Inferior parietal cortex (tissue), 1 donor: Measurements from ENCODE around the gene SSR2.

Source experiments
- DNase-seq: peaks from one replicate; pipeline ENCODE4 v3.0.0-alpha.2; 2016; ENCODE audit errors: extremely low spot score

Gene SSR2

DNA sequence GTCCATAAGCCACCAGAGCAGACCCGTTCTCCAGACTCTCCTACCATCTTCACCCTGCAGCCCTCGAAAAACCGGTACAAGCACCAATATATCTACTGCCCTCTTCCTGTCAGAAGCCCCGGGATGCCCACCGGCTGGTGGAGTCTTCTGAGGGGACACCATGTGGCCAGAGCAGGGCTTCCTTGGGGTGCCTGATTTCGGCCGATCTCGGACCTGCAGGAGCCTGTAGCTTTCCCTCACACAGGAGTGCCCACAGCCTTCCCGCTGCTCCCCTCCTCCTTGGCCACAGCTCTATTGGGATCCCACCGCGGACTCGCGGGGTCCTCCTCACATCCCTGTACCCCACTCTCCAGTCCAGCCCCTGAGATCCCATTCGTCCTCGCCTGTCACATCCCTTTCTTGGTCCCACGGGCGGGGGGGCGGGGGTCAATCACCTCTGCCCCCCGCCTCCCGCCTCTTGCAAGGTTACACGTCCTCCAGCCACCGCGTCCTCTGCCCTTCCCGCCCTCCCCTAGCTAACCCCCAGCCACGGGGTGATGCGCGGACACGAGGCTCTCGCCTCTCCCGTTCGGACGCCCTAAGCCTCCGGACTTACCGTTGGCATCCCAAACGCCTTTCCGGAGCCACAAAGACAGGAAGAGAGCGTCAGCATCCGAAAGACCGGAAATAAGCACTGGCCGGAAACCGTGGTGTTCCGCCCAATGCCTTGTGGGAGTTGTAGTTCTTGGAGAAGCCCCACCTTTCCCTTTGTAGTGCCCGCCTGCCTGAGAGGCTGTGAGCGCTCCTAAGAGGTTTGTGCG is at the start of gene SSR2:
TSS of gene SSR2 (minus strand) at position 659 of the 800 bp plus-strand sequence. CDS start 784 bp downstream, outside the sequence.
- DNase-seq: peak; percentile 99

DNA sequence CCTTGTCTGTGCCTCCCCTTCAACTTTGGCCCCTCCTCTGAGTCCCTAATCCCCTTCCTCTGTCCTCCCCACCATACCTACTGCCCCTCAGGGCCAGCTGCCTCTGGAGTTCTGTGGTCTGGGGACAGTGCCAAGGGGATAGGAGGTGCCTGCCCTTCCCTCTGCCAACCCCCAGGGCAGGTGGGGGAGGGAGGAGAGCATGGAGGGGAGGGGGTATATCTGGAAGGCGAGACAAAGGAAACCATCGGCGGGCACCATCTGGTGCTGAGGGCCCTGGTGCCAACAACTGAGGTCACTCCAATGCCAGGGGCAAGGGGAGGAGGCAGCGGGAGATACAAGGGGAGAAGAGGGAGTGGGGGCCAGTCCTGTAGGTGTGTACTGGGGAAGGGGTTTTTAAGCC is 49.8 kb upstream of the SSR2 start:
- no peak for DNase-seq

DNA sequence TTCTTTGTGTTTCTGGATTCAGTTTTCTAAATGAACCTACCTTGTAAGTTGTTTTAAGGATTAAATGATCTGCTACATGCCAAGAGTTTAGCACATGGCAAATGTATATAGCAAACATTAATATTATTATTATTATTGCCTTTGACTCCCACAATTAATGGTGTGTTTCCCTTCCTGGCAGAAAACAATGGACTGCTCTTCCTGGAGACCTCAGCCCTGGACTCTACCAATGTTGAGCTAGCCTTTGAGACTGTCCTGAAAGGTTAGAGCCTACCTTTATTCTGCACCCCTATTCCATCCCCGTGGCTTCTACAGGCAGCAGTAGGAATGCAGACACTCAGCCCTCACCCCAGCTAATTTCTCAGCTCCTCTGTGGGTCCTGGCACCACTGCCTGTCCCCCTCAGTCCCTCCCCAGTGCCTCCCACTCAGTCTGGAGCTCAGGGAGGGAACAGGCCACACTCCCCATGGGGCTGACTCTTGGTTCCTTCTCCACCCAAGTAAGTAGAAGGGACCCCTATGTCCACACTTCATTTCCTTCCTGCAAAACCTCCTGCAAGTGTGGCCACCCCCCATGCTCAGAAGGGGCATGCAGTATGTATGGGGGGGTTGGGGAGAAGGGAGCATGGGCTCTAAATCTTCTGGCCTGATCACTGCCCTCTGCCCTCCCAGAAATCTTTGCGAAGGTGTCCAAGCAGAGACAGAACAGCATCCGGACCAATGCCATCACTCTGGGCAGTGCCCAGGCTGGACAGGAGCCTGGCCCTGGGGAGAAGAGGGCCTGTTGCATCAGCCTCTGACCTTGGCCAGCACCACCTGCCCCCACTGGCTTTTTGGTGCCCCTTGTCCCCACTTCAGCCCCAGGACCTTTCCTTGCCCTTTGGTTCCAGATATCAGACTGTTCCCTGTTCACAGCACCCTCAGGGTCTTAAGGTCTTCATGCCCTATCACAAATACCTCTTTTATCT is 49.0 kb upstream of the SSR2 start:
- DNase-seq: no peak

DNA sequence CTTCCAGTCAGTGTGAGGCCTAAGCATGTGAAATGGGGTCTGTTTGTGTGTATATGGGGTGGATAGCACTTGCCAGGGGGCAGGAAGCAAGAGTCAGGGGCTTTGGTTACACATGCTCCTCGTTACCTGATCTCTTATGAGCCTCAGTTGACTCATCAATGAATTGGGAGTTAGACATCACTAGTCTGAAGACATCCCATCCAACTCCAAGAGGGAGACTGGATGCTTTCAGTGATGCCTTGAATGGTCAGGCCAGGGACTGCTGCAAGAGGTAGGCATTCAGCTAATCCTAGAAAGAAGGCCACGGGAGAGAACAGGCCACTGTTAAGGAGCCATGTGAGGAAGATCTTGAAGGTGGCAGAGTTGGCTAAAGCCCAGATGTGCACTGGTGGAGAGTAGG is 46.5 kb upstream of the SSR2 start:
- no peak for DNase-seq

DNA sequence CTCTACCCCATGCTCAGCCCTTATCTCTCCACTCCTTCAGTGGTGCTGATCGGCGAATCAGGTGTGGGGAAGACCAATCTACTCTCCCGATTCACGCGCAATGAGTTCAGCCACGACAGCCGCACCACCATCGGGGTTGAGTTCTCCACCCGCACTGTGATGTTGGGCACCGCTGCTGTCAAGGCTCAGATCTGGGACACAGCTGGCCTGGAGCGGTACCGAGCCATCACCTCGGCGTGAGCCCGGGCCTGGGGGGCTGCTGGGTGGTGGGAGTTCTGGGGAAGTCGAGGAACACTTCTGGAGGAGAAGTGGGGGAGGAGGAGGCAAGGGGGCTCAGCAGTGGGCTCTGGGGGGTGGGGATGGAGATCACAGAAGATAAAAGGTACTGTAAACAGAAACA is 45.1 kb upstream of the SSR2 start:
- no peak for DNase-seq

DNA sequence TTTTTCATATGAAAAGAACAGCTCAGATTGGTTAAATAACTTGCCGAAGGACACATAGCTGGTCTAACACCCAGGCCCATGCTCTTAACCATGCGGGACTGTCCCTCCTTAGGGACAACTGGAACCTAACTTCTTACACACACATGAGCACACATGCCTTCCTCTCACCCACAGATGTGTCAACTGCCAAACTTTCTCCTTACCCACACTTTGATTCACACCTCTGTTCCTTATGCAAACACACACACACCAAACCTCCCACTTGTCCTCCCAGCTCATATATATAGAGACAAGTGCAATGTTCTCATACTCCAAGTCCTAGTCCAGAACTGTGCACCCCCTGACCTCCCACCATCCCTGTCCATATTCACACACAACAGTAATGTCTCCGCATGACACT is 44.5 kb upstream of the SSR2 start:
- DNase-seq: no peak

DNA sequence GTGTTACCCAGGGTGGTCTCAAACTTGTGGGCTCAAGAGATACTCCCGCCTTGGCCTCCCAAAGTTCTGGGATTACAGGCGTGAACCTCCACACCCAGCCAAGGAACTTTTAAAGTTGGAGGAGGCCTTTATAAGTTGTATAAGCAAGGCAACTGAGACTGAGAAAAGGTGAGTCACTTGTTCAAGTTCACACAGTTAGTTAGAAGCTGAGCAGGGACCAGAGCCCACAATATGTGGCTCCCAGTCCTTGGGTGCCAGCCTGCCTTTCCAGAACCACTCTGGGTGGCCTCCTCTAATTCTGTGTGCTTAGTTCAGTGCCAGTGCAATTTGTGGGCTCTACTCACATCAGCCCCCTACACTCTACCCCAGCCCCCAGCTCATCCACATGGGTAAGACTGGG is 43.9 kb upstream of the SSR2 start:
- no peak for DNase-seq

DNA sequence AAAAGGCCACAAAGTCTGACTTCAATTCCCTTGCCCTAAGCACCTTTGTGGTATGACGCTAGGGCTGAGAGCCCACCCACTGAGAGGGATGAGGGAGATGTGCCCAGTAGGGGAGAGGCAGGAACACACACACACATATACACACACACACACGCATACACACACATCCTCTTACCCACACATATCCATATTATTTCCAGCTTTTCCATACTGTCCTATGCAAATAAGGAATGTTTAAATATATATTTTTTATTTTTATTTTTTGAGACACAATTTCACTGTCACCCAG is 43.2 kb upstream of the SSR2 start:
- no peak for DNase-seq

DNA sequence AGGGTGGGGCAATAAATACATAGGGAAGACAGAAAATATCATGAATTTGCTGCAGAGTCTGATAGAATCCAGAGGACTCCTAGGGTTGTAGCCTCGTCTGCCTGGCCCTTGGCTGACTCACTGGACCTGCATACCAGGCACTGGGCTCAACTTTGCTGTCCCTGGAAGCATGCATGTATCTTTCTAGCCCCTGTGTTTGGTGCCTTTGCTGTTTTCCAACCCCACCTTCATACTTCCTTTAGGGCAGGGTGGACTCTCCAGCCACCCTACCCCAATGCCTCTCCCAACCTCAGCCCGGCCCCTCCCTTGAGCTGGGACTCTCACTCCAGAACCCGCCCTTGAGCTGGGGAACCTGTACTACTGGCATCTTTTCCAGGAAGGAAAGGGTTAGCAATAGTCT is 41.4 kb upstream of the SSR2 start:
- no peak for DNase-seq

DNA sequence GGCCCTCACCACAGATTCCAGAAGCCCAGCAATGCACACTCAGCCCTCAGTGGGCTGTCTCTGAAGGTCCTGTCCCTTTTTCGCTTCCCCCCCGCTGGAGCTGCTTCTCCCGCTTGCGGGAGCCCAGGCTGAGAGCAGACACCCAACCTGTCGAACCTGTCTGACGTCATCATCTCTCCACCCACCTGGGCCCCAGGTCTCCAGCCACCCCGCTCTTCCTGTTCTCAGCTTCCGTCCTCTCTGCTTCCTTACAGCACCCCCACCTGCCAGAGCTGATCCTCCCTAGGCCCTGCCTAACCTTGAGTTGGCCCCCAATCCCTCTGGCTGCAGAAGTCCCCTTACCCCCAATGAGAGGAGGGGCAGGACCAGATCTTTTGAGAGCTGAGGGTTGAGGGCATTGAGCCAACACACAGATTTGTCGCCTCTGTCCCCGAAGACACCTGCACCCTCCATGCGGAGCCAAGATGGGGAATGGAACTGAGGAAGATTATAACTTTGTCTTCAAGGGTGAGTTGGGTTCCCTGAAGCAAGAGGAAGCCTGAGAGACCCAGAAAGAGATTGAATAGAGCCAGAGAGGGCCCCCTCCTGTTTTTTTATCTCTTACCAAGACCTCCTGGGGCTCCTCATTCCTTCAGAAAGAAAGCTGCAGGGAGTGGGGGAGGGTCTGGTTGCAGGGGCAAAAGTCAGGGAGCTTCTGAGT is 40.3 kb upstream of the SSR2 start, which contains the start of gene RAB25:
TSS of gene RAB25 (plus strand) at position 224 of the 700 bp plus-strand sequence. CDS start at position 465, 241 bp downstream.
- DNase-seq: no peak

DNA sequence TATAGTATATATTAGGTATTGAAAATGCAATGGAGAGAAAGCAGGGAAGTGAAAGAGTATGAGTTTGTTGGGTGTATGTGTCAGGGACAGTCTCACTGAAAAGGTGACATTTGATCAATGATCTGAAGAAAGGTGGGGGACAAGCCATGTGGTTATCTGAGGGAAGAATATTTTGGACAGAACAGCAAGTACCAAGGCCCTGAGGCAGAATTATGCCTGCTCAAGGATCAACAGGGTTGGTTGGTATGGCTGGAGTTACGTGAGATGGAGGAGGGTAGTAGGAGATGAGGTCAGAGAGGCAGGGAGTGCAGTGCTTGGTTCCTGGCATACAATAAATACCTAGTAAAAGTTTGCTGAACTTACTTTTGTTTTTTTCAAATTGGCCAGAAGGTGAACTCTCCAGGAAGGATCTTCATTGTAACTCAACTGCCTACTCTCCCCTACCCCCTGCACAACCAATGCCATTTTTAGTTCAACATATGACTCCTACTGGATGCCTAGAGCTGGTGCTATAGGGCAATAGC is 35.6 kb upstream of the SSR2 start:
- DNase-seq: no peak

DNA sequence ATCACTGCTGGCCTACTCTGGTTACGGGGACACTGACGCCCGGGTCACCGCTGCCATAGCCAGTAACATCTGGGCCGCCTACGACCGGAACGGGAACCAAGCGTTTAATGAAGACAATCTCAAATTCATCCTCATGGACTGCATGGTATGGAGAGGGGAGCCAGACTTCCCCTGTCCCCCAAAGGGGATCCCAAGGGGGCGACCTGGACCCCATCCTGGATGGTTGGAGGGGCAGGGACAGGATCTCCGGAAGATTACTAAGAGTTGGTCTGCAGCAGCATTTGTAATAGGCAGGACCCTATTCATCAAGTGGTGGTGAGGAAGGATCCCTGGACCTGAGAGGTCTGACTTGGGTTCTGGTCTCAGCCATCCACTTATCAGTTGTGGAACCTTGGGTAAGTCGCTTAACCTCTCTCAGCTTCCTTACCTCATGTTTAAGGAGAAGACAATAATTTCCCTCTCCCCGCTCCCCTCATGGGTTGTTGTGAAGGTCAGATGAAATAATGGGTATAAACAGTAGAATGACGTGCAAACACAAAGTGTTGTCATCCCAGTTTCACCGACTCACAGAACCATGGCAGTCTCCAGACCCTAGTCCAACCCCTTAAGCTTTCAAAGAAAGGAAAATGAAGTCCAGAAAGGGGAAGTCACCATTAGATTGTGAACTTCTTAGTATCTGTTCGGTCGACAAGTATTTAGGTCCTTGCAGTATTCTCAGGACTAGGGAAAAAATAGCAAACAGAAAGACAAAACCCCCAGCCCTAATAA is 34.7 kb upstream of the SSR2 start:
- no peak for DNase-seq

DNA sequence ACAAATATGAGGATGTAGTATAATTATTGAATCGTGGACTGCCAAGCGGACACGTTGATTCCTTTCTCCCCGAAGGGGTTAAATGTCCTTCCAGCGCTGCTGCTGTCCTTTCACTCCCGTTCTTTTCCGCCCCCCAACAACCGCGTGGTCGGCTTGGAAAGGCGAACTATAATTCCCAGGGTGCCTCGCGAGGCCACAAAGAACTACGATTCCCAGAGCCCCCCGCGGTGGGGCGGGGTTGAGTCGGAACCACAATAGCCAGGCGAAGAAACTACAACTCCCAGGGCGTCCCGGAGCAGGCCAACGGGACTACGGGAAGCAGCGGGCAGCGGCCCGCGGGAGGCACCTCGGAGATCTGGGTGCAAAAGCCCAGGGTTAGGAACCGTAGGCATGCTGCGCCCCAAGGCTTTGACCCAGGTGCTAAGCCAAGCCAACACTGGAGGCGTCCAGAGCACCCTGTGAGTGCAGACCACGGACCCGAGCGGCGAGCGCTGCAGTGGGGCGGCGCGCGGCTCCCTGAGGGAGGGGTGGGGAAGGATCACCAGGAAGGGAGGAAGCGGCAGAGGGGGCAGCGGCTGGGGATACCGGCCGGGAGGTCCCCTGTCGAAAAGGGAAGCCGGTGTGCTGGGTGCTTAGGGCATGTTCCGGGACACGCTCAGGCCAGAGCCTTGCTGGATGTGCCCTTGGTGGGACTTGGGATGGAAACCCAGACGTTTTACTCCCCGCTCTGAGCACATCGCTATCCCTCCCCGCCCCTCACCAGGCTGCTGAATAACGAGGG is 33.9 kb upstream of the SSR2 start, which contains the start of gene LAMTOR2:
TSS of gene LAMTOR2 (plus strand) at position 283 of the 781 bp plus-strand sequence. CDS start at position 391, 108 bp downstream.
- peak; percentile 99 for DNase-seq

DNA sequence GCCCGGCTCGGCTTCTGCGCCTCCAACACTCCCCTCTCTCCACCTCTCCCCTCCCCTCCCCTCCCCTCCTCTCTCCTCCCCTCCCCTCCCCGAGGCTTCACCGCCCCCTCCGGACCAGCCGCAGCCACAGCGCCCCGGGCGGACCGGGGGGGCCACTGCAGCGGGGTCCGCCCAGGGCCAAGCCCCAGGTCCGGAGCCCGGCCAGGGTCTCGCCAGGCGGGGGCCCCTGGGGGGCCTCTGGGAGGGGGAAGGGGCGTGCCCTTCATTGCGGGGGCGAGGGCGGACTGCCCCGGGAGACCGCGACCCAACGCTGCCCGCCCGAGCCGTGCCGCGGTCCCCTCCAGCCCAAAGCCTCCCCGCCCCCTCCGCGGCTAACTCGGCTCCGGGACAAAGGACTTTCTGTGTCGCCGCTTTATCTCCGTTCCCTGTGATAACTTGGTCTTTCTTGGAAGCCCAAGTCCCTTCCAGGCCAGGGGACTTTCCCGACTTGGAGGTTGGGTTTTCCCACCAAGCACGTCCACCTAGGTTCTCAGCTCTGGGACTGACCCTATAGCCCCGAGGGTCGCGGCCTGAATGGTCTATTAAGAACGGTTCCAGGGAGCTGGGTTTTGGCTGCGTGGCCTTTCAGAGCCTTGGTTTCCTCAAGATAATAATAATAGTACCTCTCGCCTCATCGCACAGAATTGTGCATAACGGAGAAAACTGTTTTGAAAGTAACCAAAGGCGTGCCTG is 33.2 kb upstream of the SSR2 start, which contains the start of gene UBQLN4:
TSS of gene UBQLN4 (minus strand) at position 31 of the 732 bp plus-strand sequence. CDS start 97 bp downstream, outside the sequence.
- DNase-seq: peak; percentile 73

DNA sequence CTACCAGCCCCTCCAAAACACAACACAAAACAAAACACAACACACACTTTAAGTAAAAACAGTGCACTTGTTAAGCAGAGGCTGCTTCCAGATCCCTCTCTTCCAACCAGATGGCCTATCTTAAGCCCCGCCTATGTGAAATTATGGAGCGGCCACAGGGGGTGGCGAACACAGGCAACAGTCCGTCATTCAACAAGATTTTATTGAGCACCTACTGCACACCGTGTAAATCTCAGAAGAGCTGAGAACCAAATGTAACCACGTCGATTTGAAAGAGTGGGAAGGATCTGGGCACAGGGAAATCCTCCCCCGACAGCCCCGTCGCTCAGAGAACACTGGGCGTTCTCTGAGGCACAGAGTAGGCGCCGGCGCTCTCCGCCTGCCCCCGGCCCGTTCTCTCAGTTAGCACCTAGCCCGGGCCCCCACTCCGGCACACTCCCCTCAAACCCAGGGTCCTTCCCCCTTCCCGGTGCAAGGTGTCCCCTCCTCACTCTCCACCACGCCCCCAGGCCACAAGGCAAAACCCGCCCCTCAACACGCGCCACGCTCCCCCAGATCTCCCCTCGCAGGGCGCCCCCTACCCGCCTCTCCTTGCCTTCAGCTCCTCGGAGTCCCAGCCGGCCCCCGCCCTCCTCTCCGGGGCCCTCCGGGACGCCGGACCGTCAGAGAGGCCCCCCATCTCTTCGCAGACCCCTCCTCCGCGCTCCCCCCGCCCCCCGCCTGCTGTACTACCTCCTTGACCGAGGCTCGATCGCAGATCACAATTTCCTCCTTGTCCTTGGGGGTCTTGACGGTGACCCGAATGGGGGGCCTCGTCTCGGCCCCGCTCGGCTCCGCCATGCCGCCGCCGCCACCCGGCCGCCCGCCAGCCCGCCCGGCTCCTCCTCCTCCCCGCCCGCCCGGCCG is 32.4 kb upstream of the SSR2 start:
- no peak for DNase-seq

DNA sequence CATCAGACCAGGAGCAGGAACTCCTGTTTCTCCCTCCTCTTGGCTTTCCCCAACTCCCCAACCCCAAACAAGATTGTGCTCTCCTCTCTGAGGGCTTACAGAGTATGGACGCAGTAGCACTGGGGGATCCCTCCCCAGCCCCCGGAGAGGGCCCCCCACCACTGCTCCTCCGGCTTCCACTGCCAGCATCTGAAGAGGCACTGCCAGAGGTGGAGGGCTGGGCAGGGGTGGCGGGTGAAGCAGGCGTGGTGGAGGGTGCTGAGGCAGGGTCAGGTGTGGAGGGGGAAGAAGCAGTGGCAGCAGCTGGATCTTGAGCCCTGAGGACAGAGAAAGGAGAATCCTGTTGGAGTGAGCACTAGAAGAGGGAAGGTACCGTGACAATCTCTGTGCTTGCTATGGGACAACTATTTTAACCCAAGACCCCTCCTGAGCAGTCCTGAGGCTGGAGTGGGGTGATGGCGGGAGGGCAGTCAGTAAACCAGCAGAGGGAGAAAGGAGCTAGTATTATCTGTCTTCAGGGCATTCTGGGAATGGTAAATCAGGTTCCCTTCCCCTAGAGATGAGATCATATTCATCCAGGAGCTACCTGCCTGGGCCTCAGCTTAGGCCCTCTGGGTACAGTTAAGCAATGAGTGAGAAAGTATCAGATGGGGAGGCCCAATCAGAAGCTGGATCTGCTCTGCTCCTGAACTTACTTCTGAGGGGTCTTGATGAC is 30.4 kb upstream of the SSR2 start:
- DNase-seq: no peak

DNA sequence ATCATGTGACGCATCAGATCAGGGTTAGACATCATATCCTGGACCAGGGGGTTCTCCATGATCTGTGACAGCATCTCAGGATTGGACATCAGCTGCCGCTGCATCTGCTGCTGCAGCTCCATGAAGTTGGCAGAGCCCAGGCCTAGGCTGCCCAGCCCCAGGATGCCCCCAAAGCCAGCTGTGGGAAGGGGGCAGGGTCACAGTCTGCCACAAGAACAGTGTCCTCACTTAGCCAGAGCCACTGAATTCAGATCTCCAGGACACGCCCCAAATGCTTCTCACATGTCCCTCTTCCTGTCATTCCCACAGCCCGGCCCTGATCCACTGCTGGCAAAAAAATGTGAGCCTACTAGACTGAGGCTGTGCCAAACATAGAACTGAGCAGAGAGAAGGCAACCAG is 29.6 kb upstream of the SSR2 start:
- DNase-seq: no peak
